ACHN (cell line): Measurements from ENCODE around the gene KIRREL2.
"Not testable (repeated sequence)": the region's sequence is repeated elsewhere in the genome, so short reads cannot be mapped to it uniquely, and the experiment has no call there.

ENCODE experiments used
- DNase-seq: peaks from one replicate; pipeline ENCODE4 v3.0.0-alpha.2; 2015
- in situ Hi-C: cut with HindIII; loops from 2 replicates; pipeline ENCODE4 v1.10.0; 2017; ENCODE audit warnings: low sequenced_read_pairs, low pct_ligation_motif_present, low pct_unique_long_range_greater_than_20kb

The KIRREL2 gene

DNA sequence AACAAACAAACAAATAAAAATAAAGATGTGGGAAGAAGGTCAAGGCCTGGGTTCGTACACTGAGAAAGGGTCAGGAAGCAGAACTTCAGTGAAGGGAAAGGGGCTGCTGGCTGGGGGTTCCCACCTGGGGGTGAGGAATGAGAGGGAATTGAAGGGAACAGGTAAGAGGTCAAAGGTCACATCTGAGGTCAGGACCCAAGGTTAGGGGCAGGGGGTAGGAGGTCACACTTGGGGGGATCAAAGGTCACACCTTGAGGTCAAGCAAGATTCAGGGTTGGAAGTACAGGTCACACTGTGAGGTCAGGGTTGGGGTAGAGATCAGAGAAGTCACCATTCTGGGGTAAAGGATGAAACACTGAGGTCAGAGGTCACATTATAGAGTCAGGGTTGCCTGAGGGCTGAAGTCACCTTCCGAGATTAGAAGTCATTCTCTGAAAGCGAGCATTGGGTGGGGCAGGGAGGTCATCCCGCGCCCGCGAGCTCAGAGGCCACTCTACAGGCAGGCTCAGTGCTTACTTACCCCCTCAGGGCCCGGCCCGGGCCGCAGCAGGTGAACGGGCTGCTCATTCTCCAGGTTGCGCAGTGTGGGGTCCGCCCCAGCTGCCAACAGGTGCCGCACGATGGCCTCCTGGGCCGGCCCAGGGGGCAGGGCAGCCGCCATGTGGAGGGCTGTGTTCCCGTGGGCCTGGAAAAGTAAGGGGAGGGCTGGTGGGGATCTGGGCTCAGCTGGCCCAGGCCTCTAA lies 32.8 kb downstream of the KIRREL2 start:
- no peak for DNase-seq
- in situ Hi-C loops, result no loop called here

DNA sequence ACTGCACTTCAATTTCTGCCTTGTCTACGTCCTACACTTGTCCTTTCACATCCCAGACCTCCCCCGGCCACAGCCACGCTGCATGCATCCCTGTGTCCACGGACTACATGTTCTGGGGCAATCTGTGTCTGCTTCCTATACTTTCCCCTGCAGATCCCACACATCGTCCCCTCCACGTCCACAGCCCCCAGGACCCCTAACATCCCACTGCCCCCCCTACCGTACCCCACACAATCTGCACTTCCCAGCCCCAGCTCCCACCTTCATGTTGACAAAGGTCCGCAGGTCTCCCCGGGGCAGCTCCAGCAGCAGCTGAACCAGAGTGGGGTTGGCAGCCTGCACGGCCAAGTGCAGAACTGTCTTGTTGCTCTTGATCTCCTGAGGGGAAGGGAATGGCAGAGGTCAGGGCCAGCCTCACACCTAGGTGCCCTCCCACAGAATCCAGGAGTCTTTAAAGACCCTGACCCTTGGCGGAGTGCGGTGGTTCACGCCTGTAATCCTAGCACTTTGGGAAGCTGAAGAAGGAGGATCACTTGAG lies 33.5 kb downstream of the KIRREL2 start:
- DNase-seq, result no peak
- in situ Hi-C loops, result no loop called here

DNA sequence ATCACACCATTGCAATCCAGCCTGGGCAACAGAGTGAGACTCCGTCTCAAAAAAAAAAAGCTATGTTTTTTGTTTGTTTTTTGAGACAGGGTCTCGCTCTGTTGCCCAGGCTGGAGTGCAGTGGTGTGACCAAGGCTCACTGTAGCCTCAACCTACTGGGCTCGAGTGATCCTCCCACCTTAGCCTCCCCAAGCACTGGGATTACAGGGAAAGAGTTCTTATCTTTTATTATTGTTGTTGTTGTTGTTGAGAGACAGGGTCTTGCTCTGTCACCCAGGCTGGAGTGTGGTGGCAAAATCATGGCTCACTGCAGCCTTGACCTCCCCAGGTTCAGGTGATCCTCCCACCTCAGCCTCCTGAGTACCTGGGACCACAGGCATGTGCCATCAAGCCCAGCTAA lies 35.1 kb downstream of the KIRREL2 start:
- DNase-seq, in situ Hi-C loops: not testable (repeated sequence)

DNA sequence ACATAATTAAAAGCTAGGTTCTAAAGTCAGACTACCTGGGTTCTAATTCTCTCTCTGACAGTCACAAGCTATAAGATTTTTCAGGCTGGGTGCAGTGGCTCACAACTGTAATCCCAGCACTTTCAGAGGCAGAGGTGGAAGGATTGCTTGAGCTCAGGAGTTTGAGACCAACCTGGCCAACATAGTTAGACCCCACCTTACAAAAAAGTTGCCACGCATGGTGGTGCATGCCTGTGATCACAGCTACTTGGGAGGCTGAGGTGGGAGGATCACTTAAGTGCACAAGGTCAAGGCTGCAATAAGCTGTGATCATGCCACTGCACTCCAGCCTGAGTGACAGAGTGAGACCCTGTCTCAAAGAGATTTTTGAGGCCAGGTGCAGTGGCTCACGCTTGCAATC lies 37.6 kb downstream of the KIRREL2 start:
- no peak for DNase-seq
- in situ Hi-C loops, result no loop called here

DNA sequence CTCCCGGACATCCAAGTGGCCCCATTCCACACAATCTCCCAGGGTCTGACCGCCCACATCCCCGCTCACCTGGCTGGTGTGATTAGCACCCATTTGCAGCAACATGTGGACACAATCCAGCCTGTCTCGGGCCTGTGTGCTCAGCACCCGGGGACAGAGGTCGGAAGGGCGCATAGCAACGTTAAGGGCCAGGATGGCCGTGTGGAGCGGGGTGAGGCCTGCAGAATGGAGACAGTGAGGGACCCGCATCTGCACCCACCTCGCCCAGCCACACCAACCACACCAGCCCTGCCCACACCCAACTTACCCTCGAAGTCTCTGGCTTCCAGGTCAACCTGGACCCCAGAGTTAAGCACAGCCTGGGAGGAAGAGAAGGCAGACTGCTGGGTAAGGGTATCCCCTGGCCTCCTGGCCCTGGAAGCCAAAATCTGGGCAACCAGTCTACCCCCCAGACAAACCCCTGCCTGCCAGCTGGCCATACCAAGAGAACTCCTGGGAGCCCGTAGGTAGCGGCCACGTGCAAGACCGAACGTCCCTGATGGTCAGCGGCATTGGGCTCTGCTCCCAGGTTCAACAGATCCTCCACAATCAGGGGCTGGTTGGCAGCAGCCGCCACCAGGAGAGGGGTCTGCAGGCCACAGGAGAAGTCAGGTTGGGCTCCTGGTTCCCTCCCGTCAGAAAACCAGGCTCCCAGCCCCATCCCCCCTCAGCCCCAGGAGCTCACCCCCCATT lies 39.4 kb downstream of the KIRREL2 start:
- DNase-seq, result no peak
- in situ Hi-C loops, result no loop called here

DNA sequence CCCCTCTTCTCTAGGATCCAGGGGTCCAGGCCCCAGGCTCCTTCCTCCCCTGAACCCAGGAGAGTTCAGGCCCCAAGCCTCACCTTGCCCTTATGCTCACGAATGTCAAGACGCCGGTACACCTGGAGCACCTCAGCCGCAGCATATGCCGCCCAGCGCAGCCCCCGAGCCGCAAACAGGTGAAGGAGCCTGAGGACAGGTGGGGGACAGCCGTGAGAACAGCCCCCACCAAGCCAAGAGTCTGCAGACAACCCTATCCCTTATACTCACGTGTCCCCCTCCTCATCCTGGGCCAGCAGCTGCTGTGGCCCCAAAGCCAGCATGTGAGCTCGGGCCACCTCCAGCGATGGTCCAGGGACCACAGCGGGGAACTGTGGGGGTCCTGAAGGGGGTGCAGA lies 39.9 kb downstream of the KIRREL2 start:
- in situ Hi-C loops, result no loop called here
- DNase-seq, result no peak

DNA sequence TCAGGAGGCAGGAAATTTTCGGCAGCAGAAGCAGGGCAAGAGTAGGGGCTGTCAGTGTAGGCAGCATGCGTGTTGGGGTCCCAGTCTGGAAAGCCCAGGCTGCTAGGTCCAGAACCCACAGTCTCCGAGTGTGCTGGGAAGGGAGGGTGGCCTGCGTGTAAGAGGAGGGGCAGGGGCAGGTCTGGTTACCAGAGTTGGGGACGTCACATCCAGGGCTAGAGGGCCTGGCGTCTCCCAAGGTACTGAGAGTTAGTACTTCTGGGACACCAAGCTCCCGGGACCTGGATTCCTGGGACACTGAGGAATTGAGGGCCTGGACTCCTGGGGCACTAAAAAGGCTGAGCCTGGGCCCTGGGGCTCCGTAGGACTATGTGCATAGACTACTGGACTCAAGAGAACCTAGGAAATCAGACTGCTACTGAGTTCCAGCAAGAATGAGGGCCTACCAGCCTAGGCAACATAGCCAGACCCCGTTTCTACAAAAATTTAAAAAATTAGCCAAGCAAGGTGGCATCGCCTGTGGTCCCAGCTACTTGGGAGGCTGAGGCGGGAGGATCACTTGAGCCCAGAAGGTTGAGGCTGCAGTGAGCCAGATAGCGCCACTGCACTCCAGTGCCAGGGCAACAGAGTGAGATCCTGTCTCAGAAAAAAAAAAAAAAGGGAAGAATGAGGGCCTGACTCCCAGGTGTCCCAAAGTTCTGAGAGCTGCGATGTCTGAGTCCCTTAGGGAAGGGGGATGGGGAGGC lies 41.2 kb downstream of the KIRREL2 start:
- in situ Hi-C loops, result no loop called here
- DNase-seq, result no peak

DNA sequence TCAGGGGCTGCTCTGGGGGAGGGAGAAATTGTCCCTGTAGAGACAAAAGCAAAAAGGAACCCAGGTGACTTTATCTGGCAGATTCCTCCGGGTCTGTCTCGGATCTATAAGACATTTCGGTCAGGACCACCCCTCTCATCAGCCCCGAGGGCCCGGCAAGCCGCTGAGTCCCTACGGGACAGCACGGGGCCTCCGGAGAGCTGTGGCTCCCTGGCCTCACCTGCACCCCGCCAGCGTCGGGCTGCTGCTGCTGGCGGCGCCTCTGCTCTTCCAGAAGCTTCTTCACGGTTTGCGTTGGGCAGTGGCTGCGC lies 41.7 kb downstream of the KIRREL2 start:
- DNase-seq, result no peak
- in situ Hi-C loops, result no loop called here

DNA sequence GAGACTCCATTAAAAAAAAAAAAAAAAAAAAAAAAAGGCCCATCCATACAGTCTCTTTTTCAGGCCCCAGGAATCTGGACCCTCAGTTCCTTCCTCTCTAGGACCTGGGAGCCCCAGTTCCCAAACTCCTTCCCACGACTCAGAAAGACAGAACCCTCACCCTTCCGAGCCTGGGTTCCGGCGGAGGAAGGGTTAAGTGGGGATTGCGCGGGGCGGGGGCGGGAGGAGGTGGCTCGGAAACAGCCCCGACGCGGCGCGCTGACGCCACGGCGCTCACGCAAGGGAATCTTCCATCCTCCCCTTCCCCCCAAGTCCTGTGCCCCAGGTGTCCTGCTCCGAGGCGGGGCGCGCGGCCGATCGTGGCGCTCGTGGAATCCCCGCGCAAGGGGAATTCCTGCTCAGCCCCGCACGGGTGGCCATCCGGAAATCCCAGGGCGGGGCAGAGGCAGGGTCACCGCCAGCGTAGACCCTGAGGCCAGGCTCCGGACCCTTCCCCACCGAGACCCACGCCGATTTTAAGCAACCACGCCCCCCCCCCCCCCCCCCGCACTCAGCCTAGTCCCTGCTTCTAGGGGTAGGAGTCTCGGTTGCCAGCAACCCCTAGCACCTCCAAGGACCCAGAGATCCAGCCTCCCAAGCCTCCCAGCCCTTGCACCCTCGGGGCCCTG lies 43.0 kb downstream of the KIRREL2 start:
- in situ Hi-C loops, result no loop called here
- DNase-seq, result peak; percentile 79

DNA sequence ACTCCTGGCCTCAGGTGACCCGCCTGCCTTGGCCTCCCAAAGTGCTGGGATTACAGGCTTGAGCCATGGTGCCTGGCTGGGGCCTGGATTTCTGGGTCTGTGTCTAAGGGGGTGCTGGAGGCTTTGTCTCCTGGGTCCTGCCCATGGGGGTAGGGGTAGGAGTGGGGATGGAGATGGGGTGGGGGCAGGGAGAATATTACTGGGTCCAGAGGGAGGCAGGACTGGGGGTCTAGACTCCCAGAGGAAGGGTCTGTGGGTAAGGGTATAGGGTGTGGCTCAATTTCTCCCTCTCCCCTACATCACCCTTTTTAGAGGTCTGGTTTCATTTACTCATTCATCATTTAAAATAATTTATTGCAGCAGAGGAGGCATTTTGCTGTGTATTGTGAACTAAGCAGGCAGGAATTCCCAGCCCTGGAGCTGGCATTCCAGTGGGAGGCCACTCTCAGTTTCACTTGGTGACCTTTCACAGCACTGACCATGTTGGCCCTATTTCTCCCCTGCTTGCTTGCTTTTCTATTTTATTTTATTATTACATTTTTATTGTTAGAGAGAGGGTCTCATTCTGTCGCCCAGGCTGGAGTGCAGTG lies 44.4 kb downstream of the KIRREL2 start:
- DNase-seq, result peak; percentile 50
- in situ Hi-C loops, result no loop called here

DNA sequence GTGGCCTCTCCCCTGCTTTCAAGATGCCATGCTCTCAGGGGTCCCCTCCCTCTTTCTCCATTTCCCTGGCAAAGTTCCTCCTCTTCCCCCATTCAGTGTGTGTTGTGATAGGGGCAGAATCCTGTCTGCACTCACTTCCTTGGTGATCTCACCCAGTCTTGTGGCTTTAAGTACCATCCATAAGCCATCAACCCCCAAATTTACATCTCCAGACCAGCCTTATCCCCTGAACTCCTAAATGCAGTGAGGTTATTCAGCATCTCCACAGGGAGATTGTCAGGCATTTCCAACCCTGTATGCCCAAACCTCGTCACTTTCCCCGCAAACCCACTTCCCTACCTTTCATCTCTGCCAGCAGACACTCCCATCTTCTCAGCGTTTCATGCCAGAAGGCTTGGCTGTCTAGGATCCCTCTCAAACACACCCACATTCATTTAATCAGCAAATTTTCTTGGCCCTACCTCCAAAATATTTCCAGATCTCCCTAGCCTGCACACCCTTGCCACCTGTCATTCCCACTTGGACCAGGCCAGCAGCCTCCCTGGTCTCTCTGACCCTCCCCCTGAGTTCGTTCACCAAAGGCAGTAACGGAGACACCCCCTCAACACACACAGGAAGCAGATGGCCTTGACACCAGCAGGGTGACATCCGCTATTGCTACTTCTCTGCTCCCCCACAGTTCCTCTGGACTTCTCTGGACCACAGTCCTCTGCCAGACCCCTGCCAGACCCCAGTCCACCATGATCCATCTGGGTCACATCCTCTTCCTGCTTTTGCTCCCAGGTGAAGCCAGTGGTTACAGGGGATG lies 45.3 kb downstream of the KIRREL2 start, which contains the start of gene HCST:
Gene HCST, plus strand, starts transcription at position 676 of the 808 bp plus-strand sequence. Its CDS starts 65 bp downstream, at position 741.
- DNase-seq, result no peak

DNA sequence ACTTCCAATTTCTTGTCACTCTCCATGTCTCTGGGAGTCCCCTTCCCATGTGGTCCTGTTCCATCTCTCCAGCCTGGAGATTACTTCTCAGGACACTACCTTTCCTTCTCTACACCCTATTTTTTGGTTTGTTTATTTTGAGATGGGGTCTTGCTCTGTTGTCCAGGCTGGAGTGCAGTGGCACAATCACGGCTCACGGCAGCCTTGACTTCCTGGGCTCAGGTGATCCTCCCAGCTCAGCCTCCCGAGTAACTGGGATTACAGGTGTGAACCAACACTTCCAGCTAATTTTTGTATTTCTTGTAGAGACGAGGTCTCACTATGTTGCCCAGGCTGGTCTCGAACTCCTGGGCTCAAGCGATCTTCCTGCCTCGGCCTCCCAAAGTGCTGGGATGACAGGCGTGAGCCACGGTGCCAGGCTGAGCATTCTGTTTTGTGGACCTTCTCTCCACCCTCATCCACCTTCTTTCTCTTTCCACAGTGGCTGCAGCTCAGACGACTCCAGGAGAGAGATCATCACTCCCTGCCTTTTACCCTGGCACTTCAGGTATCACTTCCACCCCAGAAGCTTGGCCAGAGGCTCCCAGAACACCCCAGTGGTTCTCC lies 46.3 kb downstream of the KIRREL2 start:
- no peak for DNase-seq

More for the DNA sequence above, 45.3 kb downstream of the KIRREL2 start, which contains the start of gene HCST:
- in situ Hi-C loops, result no loop called here

DNA sequence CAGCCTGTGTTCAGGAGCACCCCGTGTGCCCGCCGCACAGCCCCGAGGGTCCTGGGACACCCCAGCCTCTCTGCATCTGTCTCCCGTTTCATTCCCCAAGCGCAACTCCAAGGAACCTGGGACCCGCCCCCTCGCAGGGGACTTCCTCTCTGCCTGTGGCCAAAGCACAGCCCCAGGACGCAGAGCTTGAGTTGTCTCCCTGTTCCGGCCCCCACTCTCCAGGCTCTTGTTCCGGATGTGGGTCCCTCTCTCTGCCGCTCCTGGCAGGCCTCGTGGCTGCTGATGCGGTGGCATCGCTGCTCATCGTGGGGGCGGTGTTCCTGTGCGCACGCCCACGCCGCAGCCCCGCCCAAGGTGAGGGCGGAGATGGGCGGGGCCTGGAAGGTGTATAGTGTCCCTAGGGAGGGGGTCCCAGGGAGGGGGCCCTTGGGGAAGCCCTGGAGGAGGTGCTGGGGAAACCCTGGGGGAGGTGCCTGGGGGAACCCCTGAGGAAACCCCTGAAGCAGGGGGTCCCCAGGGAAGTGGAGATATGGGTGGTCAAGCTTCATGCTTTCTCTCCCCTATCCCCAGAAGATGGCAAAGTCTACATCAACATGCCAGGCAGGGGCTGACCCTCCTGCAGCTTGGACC lies 47.0 kb downstream of the KIRREL2 start:
- DNase-seq, result no peak
- in situ Hi-C loops, result no loop called here

More for the DNA sequence above, 46.3 kb downstream of the KIRREL2 start:
- in situ Hi-C loops, result no loop called here

DNA sequence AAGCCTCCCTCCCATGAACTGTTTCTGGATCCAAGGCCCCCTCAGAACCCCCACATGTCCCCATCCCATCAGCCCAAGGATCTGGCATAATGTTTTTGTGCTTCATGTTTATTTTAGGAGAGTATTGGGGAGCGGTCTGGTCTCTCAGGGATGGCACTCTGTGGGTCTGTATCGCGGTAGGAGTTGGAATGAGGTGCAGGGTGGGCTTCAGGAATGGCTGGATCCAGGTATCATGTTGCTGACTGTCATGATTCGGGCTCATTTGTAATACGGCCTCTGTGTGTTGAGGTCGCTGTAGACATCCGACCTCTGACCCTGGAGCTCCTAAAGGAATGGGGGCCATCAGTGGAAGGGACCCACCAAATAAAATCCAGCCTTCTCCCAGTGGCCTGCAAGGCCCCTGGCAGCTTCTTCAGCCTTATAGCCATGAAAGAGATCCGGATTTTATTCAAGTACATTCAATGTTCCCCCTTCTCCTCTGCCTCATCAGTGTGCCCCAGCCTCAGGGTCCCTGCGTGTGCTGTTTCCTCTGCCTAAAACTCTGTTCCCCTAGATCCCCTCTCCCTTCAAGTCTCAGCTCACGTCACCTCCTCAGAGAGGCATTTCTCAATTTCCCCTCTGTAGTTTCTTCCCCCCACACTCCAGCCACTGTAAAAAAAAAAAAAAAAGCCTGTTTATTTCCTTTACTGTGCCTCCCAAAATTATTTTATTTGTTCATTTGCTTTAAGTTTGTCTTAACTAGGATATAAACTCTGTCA lies 47.8 kb downstream of the KIRREL2 start:
- no peak for DNase-seq
- in situ Hi-C loops, result no loop called here

DNA sequence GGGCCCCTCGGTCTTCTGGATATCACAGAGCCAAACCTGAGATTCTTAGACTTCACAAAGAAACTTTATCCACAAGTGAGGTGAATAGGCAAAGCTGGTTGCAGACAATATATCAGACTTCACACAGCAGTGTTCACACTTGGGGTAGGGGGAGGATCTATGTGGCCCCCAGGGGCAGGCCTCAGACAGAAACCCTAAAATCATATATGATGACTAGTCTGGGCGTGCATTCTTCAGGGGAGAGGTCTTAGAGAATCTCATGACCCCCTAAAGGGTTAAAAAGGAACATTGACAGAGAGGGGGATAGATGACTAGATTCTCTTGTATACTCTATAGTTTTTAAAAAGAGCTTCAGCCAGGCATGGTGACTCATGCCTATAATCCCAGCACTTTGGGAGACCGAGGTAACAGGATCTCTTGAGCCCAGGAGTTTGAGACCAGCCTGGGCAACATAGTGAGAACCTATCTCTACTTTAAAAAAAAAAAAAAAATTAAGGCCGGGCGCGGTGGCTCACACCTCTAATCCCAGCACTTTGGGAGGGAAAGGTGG lies 48.5 kb downstream of the KIRREL2 start:
- in situ Hi-C loops, result no loop called here
- DNase-seq, result no peak

DNA sequence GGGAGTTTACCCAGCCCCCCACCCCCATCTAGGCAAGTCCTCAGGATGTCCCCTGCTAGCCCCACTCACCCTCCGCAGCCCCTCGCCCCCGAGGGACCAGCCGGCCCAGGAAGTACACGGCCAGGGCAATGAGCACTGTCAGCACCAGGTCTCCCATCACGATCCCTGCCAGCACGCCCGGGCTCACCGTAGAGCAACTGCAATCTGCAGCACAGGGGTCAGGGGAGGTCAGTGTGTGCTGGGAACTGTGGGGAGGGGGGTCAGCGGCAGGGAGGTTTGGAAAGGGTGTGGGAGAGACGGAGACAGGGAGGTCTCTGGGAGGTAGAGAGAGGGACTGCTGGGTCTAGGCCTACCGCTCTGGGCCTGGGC lies 50.6 kb downstream of the KIRREL2 start:
- in situ Hi-C loops, result no loop called here

More for the DNA sequence above, 50.6 kb downstream of the KIRREL2 start:
- no peak for DNase-seq
